GM12878 (cell line): ENCODE results near the gene CAV1. TPM values are rescaled to one million over a fixed set of nuclear protein-coding genes. Genes with fewer than 3 reads are reported as not detected.

Source experiments
- ATAC-seq: fragments of 200-7000 bp; cut with Tn5 transposase; 3 replicates; pipeline ENCODE4 v1.9.1; 2020; ENCODE audit warnings: mild to moderate bottlenecking, moderate library complexity
- BruUV-seq: library from RNA; stranded (reverse); fragments of 400-500 nt; replicated peaks from 2 replicates; lab custom pipeline; 2021; lab: Mats Ljungman, UMichigan
- CTCF ChIA-PET: fragments of 300-600 bp; sonication (Branson Sonifier 250); formaldehyde crosslinking; extraction: SDS; loops from one replicate; lab custom pipeline; 2021; ENCODE audit warnings: inconsistent platforms; lab: Yijun Ruan, JAX
- POLR2A ChIA-PET: fragments of 350-600 bp; formaldehyde crosslinking; extraction: SDS; loops from one replicate; lab custom pipeline; 2021; ENCODE audit warnings: inconsistent platforms; lab: Charles Lee
- RAD21 ChIA-PET: fragments of 300-600 bp; sonication (Branson Sonifier 250); formaldehyde crosslinking; loops from one replicate; lab custom pipeline; 2023; ENCODE audit warnings: antibody characterized with exemption; ENCODE audit not compliant: unreplicated experiment; lab: Charles Lee
- SMC1A ChIA-PET: fragments of 300-600 bp; sonication (Branson Sonifier 250); formaldehyde crosslinking; loops from one replicate; lab custom pipeline; 2023; ENCODE audit not compliant: unreplicated experiment, uncharacterized antibody; lab: Charles Lee
- DNase-seq: peaks from one replicate; pipeline ENCODE4 v3.0.0-alpha.2; 2011; ENCODE audit warnings: low read depth, low spot score
- FAIRE-seq: peaks from 3 replicates; lab custom pipeline; 2011; peaks lifted over from hg19 to GRCh38; lab: Jason Lieb, UNC
- H2AFZ ChIP-seq: 2 replicates; pipeline ENCODE4 v1.6.0; 2011; ENCODE audit warnings: low read depth, low read length, control low read depth; ENCODE audit not compliant: control insufficient read depth
- H3K27ac ChIP-seq: 2 replicates; pipeline ENCODE4 v1.5.1; 2011; ENCODE audit warnings: control low read depth; ENCODE audit not compliant: control insufficient read depth, insufficient read depth
- H3K27me3 ChIP-seq, 2 experiments: replicated peaks in 1 of 2; 2 replicates each; pipeline versions ENCODE4 v1.6.0 to v1.6.1; 2011; ENCODE audit warnings: low read length in 1 of 2; ENCODE audit not compliant: control insufficient read depth in 2 of 2, insufficient read depth in 2 of 2
- H3K36me3 ChIP-seq, 2 experiments: 2 replicates each; pipeline ENCODE4 v1.5.1; 2011; ENCODE audit warnings: low read length in 1 of 2; ENCODE audit not compliant: control insufficient read depth in 2 of 2, insufficient read depth in 2 of 2
- H3K4me1 ChIP-seq: 2 replicates; pipeline ENCODE4 v1.6.1; 2011; ENCODE audit warnings: mild to moderate bottlenecking, low read length, moderate library complexity, mixed read lengths; ENCODE audit not compliant: control insufficient read depth, insufficient read depth
- H3K4me2 ChIP-seq: 2 replicates; pipeline ENCODE4 v1.6.0; 2011; ENCODE audit warnings: control low read depth; ENCODE audit not compliant: control insufficient read depth, insufficient read depth
- H3K4me3 ChIP-seq: fragments of 200-600 bp; sonication (generic); 2 replicates; pipeline ENCODE4 v1.5.1; 2016
- H3K79me2 ChIP-seq: 2 replicates; pipeline ENCODE4 v1.6.0; 2011; ENCODE audit warnings: low read length; ENCODE audit not compliant: control insufficient read depth, insufficient read depth
- H3K9ac ChIP-seq: 2 replicates; pipeline ENCODE4 v1.8.0; 2011; ENCODE audit warnings: low read length, control low read depth, mixed read lengths; ENCODE audit not compliant: control insufficient read depth, insufficient read depth
- H3K9me3 ChIP-seq: replicated peaks from 3 replicates; pipeline ENCODE4 v1.5.1; 2011; ENCODE audit warnings: mild to moderate bottlenecking, low read length; ENCODE audit not compliant: control insufficient read depth, insufficient read depth
- H4K20me1 ChIP-seq: 2 replicates; pipeline ENCODE4 v1.6.0; 2011; ENCODE audit not compliant: control insufficient read depth, insufficient read depth
- CHD4 ChIP-seq: fragments of 200-600 bp; sonication (generic); IDR thresholded peaks from 2 replicates; pipeline ENCODE4 v1.6.1; 2016; ENCODE audit warnings: mild to moderate bottlenecking
- KAT2A ChIP-seq: conservative IDR thresholded peaks from 2 replicates; pipeline ENCODE4 v1.6.1; 2011; ENCODE audit warnings: low read depth, low read length; ENCODE audit not compliant: control insufficient read depth
- NR2C2 ChIP-seq: IDR thresholded peaks from 2 replicates; pipeline ENCODE4 v1.6.1; 2011; ENCODE audit warnings: borderline replicate concordance, low read depth; ENCODE audit not compliant: control insufficient read depth, insufficient read length
- SREBF2 ChIP-seq: IDR thresholded peaks from 2 replicates; pipeline ENCODE4 v1.6.1; 2012; ENCODE audit warnings: mild to moderate bottlenecking, low read length
- STAT3 ChIP-seq: IDR thresholded peaks from 2 replicates; pipeline ENCODE4 v1.6.1; 2011; ENCODE audit warnings: low read depth, low read length, improper control_type of control experiment
- TBL1XR1 ChIP-seq: IDR thresholded peaks from 2 replicates; pipeline ENCODE4 v1.6.1; 2012; ENCODE audit warnings: low read depth, low read length, improper control_type of control experiment
- ZBTB11 ChIP-seq: fragments of 450-650 bp; formaldehyde crosslinking; IDR thresholded peaks from 2 replicates; pipeline ENCODE4 v1.5.0; 2022; ENCODE audit warnings: mild to moderate bottlenecking, missing genetic modification characterization
- WGBS: methylation state at CpG from one replicate; pipeline ENCODE4 v1.1.6; 2016; ENCODE audit warnings: low lambda C conversion rate; ENCODE audit not compliant: insufficient replicate concordance, insufficient coverage; ENCODE audit errors: missing lambda C conversion rate; 5-methylcytosine and 5-hydroxymethylcytosine counted together
- in situ Hi-C: fragments of 300-500 bp; cut with MboI; formaldehyde crosslinking; loops from 9 replicates; pipeline ENCODE4 v1.14.3; 2018; ENCODE audit warnings: mixed read lengths
- intact Hi-C: fragments of 100-400 bp; cut with micrococcal nuclease; formaldehyde crosslinking; loops from one replicate; pipeline ENCODE4 v1.14.2; 2022; ENCODE audit not compliant: unreplicated experiment
- polyA plus RNA-seq, 11 experiments: library from polyadenylated mRNA; depleted of rRNA in 4 of 11; unstranded in 6 of 11; stranded (reverse) in 5 of 11; fragments of >200 nt; fragmentation: Nextera tagmentation in 4 of 11; fragmentation: Illumina TruSeq in 1 of 11; extraction: Ambion mirVana in 4 of 11; extraction: Trizol in 1 of 11; gene quantifications; 1 replicate in 1 of 11; 2 replicates in 10 of 11; pipeline versions ENCODE4 v1.2.1 to v1.2.3, GENCODE V29; 2011 to 2016; ENCODE audit warnings: inconsistent platforms in 2 of 11, missing spikeins in 2 of 11, low read depth in 1 of 11
- total RNA-seq, 4 experiments: library from RNA; depleted of rRNA in 3 of 4; stranded (reverse); fragments of >200 nt in 3 of 4; fragmentation: Illumina TruSeq in 1 of 4; extraction: Trizol in 1 of 4; gene quantifications; 2 replicates each; pipeline versions ENCODE4 v1.2.1 to v1.2.3, GENCODE V29; 2013 to 2021
- TF ChIP-seq, protein P1 (sequence below): fragments of 150-350 bp; IDR thresholded peaks from 2 replicates; pipeline ENCODE4 v1.6.1; 2014; ENCODE audit warnings: mild to moderate bottlenecking, low read depth, low read length
- TF ChIP-seq, protein P2 (sequence below): fragments of 450-650 bp; IDR thresholded peaks from 2 replicates; pipeline ENCODE4 v1.6.1; 2017; ENCODE audit warnings: mild to moderate bottlenecking, moderate library complexity
- TF ChIP-seq, protein P3 (sequence below): fragments of 450-650 bp; IDR thresholded peaks from 2 replicates; pipeline ENCODE4 v1.6.1; 2017; ENCODE audit warnings: antibody characterized with exemption, mild to moderate bottlenecking, moderate library complexity

The CAV1 gene
- total and polyA plus RNA-seq, 10 of the 15 experiments (the other 5 are each of a cell fraction or from before 2014, with no cell fraction given), result 0.45 to 26.5 (median 2.0) TPM

DNA sequence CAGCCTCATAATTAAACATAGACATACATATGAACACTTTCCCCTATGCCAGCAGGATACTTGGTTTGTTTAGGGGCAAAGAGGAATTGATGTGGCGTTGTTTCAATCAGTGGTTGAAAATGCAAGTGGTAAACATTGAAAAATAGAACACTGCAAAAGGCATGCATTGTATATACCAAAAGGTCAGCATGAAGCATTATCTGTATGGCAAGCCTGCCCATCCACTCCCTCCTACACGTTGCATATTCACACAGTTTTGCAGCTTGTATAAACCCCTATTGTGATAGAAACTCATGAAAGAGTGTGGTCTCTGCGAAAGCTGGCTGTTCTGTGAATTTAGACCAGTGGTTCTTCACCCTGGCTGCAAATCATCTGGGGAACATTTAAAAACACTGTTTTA lies 17.1 kb downstream of the CAV1 start (continued):
- no peak for TF ChIP-seq ZBTB11 (CRISPR knock-in tag)
- TF ChIP-seq, all 136 proteins: peak for 0

- H3K9ac ChIP-seq, result no peak overlapping the region
- intact Hi-C loops (no loop called here), in situ Hi-C loops (no loop called here)
- ChIA-PET POLR2A (no interaction called here), CTCF (interaction anchor here (0.5 to 2.9 kb wide), 4 partner anchors 13 to 40 kb away, joined by 3 to 10 read pairs (median 3); partner anchors contain the start of gene CAV1), SMC1A (interaction anchor here (1.3 kb wide), 1 partner anchor 9 kb away, joined by 3 read pairs; no protein-coding TSS in a partner anchor), RAD21 (no interaction called here)
- no peaks in the 10 kb centered on the region for H3K36me3 ChIP-seq
- no peak overlapping the region for H3K4me2 ChIP-seq
- no peak overlapping the region for H3K27ac ChIP-seq
- DNase-seq (no peak), FAIRE-seq (no peak), ATAC-seq (no peak)
- H3K27me3 ChIP-seq, result no peaks in the 10 kb centered on the region
- no TSS peak for BruUV-seq
- H3K4me3 ChIP-seq, result no peak overlapping the region
- 0 out of 2 replicates have a peak, but pooled peaks cover 4% of the 10 kb centered on the region for H3K4me1 ChIP-seq
- H2AFZ ChIP-seq, result no peak overlapping the region
- H3K79me2 ChIP-seq, result no peaks in the 10 kb centered on the region
- 70% methylated on average over 2 of the region's 2 CpGs for WGBS
- H3K9me3 ChIP-seq, result peaks cover under 1% of the 10 kb centered on the region; the same call in 2 of the 3 replicates
- H4K20me1 ChIP-seq, result no peaks in the 10 kb centered on the region
- TF ChIP-seq, protein P1, sequence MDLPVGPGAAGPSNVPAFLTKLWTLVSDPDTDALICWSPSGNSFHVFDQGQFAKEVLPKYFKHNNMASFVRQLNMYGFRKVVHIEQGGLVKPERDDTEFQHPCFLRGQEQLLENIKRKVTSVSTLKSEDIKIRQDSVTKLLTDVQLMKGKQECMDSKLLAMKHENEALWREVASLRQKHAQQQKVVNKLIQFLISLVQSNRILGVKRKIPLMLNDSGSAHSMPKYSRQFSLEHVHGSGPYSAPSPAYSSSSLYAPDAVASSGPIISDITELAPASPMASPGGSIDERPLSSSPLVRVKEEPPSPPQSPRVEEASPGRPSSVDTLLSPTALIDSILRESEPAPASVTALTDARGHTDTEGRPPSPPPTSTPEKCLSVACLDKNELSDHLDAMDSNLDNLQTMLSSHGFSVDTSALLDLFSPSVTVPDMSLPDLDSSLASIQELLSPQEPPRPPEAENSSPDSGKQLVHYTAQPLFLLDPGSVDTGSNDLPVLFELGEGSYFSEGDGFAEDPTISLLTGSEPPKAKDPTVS, result no peak
- TF ChIP-seq CHD4 (no peak), STAT3 (no peak), NR2C2 (no peak), TBL1XR1 (no peak), KAT2A (no peak), SREBF2 (no peak)
- TF ChIP-seq, protein P2, sequence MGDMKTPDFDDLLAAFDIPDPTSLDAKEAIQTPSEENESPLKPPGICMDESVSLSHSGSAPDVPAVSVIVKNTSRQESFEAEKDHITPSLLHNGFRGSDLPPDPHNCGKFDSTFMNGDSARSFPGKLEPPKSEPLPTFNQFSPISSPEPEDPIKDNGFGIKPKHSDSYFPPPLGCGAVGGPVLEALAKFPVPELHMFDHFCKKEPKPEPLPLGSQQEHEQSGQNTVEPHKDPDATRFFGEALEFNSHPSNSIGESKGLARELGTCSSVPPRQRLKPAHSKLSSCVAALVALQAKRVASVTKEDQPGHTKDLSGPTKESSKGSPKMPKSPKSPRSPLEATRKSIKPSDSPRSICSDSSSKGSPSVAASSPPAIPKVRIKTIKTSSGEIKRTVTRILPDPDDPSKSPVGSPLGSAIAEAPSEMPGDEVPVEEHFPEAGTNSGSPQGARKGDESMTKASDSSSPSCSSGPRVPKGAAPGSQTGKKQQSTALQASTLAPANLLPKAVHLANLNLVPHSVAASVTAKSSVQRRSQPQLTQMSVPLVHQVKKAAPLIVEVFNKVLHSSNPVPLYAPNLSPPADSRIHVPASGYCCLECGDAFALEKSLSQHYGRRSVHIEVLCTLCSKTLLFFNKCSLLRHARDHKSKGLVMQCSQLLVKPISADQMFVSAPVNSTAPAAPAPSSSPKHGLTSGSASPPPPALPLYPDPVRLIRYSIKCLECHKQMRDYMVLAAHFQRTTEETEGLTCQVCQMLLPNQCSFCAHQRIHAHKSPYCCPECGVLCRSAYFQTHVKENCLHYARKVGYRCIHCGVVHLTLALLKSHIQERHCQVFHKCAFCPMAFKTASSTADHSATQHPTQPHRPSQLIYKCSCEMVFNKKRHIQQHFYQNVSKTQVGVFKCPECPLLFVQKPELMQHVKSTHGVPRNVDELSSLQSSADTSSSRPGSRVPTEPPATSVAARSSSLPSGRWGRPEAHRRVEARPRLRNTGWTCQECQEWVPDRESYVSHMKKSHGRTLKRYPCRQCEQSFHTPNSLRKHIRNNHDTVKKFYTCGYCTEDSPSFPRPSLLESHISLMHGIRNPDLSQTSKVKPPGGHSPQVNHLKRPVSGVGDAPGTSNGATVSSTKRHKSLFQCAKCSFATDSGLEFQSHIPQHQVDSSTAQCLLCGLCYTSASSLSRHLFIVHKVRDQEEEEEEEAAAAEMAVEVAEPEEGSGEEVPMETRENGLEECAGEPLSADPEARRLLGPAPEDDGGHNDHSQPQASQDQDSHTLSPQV, result no peak
- TF ChIP-seq, protein P3, sequence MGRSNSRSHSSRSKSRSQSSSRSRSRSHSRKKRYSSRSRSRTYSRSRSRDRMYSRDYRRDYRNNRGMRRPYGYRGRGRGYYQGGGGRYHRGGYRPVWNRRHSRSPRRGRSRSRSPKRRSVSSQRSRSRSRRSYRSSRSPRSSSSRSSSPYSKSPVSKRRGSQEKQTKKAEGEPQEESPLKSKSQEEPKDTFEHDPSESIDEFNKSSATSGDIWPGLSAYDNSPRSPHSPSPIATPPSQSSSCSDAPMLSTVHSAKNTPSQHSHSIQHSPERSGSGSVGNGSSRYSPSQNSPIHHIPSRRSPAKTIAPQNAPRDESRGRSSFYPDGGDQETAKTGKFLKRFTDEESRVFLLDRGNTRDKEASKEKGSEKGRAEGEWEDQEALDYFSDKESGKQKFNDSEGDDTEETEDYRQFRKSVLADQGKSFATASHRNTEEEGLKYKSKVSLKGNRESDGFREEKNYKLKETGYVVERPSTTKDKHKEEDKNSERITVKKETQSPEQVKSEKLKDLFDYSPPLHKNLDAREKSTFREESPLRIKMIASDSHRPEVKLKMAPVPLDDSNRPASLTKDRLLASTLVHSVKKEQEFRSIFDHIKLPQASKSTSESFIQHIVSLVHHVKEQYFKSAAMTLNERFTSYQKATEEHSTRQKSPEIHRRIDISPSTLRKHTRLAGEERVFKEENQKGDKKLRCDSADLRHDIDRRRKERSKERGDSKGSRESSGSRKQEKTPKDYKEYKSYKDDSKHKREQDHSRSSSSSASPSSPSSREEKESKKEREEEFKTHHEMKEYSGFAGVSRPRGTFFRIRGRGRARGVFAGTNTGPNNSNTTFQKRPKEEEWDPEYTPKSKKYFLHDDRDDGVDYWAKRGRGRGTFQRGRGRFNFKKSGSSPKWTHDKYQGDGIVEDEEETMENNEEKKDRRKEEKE, result no peak
These were observed 17.8 kb downstream of the CAV1 start for GRCh38 chr7:116542618-116543017.
